SK-N-SH (cell line): ENCODE data around the gene RAI1. TPM values are rescaled to one million over a fixed set of nuclear protein-coding genes. Genes with fewer than 3 reads are reported as not detected.
A peak's percentile ranks its signal among the peaks of the same experiment; 100 is the strongest.

Experiments used
- CTCF ChIA-PET: fragments of 300-600, 350-600 bp; formaldehyde crosslinking; extraction: SDS; loops from one replicate; lab custom pipeline; 2021; lab: Yijun Ruan, JAX
- POLR2A ChIA-PET: fragments of 350-600 bp; sonication (Branson Sonifier 250); formaldehyde crosslinking; extraction: SDS; loops from one replicate; lab custom pipeline; 2020; ENCODE audit warnings: antibody characterized with exemption, inconsistent platforms; lab: Yijun Ruan, JAX
- DNase-seq: peaks from one replicate; pipeline ENCODE4 v3.0.0; 2012
- H2AFZ ChIP-seq: fragments of 200-600 bp; sonication (generic); 2 replicates; pipeline ENCODE4 v1.8.1; 2016; ENCODE audit warnings: antibody characterized with exemption, mild to moderate bottlenecking, low read depth
- H3F3A ChIP-seq: fragments of 200-600 bp; sonication (generic); replicated peaks from 2 replicates; pipeline ENCODE3; 2016; ENCODE audit warnings: antibody characterized with exemption, mild to moderate bottlenecking; ENCODE audit not compliant: insufficient read depth
- H3K27ac ChIP-seq, 2 experiments: fragments of 200-500 bp in 1 of 2; fragments of 200-600 bp in 1 of 2; sonication (Bioruptor generic) in 1 of 2; sonication (generic), shearing (Covaris generic) in 1 of 2; 2 replicates each; pipeline versions ENCODE4 v1.5.1 to v1.6.1; 2014 to 2016; ENCODE audit warnings: low read depth in 2 of 2, inconsistent platforms in 1 of 2, low read length in 1 of 2, mild to moderate bottlenecking in 1 of 2, mixed read lengths in 1 of 2
- H3K27me3 ChIP-seq: fragments of 200-600 bp; sonication (generic), shearing (Covaris generic); 2 replicates; pipeline ENCODE4 v1.6.1; 2016; ENCODE audit warnings: mixed run types; ENCODE audit not compliant: insufficient read depth
- H3K36me3 ChIP-seq, 2 experiments: fragments of 200-500 bp in 1 of 2; fragments of 200-600 bp in 1 of 2; sonication (Bioruptor generic) in 1 of 2; sonication (generic) in 1 of 2; replicated peaks in 1 of 2; 2 replicates each; pipeline versions ENCODE3 to v1.5.1; 2014 to 2016; ENCODE audit warnings: low read length in 1 of 2, mild to moderate bottlenecking in 1 of 2; ENCODE audit not compliant: insufficient read depth in 2 of 2, control insufficient read depth in 1 of 2
- H3K4me1 ChIP-seq, 2 experiments: fragments of 200-500 bp in 1 of 2; fragments of 200-600 bp in 1 of 2; sonication (Bioruptor generic) in 1 of 2; sonication (generic), shearing (Covaris generic) in 1 of 2; 2 replicates each; pipeline versions ENCODE4 v1.5.1 to v1.6.1; 2014 to 2016; ENCODE audit warnings: low read depth in 1 of 2, low read length in 1 of 2, mixed run types in 1 of 2; ENCODE audit not compliant: insufficient read depth in 2 of 2, control insufficient read depth in 1 of 2
- H3K4me2 ChIP-seq: fragments of 200-600 bp; sonication (generic), shearing (Covaris generic); 2 replicates; pipeline ENCODE4 v1.6.1; 2017; ENCODE audit warnings: mixed run types
- H3K4me3 ChIP-seq, 2 experiments: fragments of 200-500 bp in 1 of 2; fragments of 200-600 bp in 1 of 2; sonication (Bioruptor generic) in 1 of 2; sonication (generic), shearing (Covaris generic) in 1 of 2; 2 replicates each; pipeline versions ENCODE4 v1.5.1 to v1.8.1; 2014 to 2016; ENCODE audit warnings: low read depth in 2 of 2, inconsistent platforms in 1 of 2, low read length in 1 of 2, mild to moderate bottlenecking in 1 of 2, mixed read lengths in 1 of 2, moderate library complexity in 1 of 2
- H3K79me2 ChIP-seq: fragments of 200-600 bp; sonication (generic); 2 replicates; pipeline ENCODE4 v1.8.1; 2017; ENCODE audit warnings: mild to moderate bottlenecking; ENCODE audit not compliant: insufficient read depth
- H3K9ac ChIP-seq: fragments of 200-600 bp; sonication (generic); 2 replicates; pipeline ENCODE4 v1.6.1; 2017; ENCODE audit warnings: mixed run types
- H3K9me2 ChIP-seq: fragments of 200-600 bp; sonication (generic); 2 replicates; pipeline ENCODE4 v1.6.1; 2017; ENCODE audit warnings: mixed run types
- H3K9me3 ChIP-seq: fragments of 200-600 bp; sonication (generic); 2 replicates; pipeline ENCODE4 v1.6.1; 2017; ENCODE audit warnings: mixed run types, mild to moderate bottlenecking, moderate library complexity
- H4K20me1 ChIP-seq: fragments of 200-600 bp; sonication (generic); 2 replicates; pipeline ENCODE4 v1.6.1; 2017; ENCODE audit warnings: mild to moderate bottlenecking, mixed run types; ENCODE audit not compliant: insufficient read depth
- ELF1 ChIP-seq: IDR thresholded peaks from 2 replicates; pipeline ENCODE4 v1.4.0; 2012
- EZH2phosphoT487 ChIP-seq: fragments of 200-600 bp; sonication (generic); IDR thresholded peaks from 2 replicates; pipeline ENCODE4 v1.6.1; 2017; ENCODE audit warnings: low read depth, mixed run types, mild to moderate bottlenecking, antibody characterized with exemption, moderate library complexity, borderline replicate concordance
- FOXJ3 ChIP-seq: sonication (generic); formaldehyde crosslinking; IDR thresholded peaks from 2 replicates; pipeline ENCODE4 v1.5.1; 2020; ENCODE audit warnings: mild to moderate bottlenecking, missing genetic modification reagents
- GABPA ChIP-seq: IDR thresholded peaks from 2 replicates; pipeline ENCODE4 v1.4.0; 2012; ENCODE audit warnings: low read depth, mild to moderate bottlenecking
- GATA2 ChIP-seq: sonication (generic); formaldehyde crosslinking; IDR thresholded peaks from 2 replicates; pipeline ENCODE4 v1.5.0; 2020; ENCODE audit warnings: mild to moderate bottlenecking, missing genetic modification reagents
- MXI1 ChIP-seq: IDR thresholded peaks from 2 replicates; pipeline ENCODE4 v1.6.1; 2012; ENCODE audit warnings: mild to moderate bottlenecking, low read depth, low read length, improper control_type of control experiment
- NRF1 ChIP-seq: IDR thresholded peaks from 2 replicates; pipeline ENCODE4 v1.6.1; 2012; ENCODE audit warnings: low read depth, mild to moderate bottlenecking, low read length
- RAD21 ChIP-seq: IDR thresholded peaks from 2 replicates; pipeline ENCODE4 v1.6.1; 2012; ENCODE audit warnings: mild to moderate bottlenecking, low read length
- TAF1 ChIP-seq: IDR thresholded peaks from 2 replicates; pipeline ENCODE4 v1.6.1; 2012; ENCODE audit warnings: low read depth, mild to moderate bottlenecking, low read length, moderate library complexity, borderline replicate concordance
- WGBS: methylation state at CpG from one replicate; pipeline ENCODE4 v1.1.6; 2017; ENCODE audit warnings: low lambda C conversion rate; 5-methylcytosine and 5-hydroxymethylcytosine counted together
- polyA plus RNA-seq, 3 experiments: library from polyadenylated mRNA; depleted of rRNA; stranded (reverse); fragments of >200 nt; gene quantifications; 2 replicates each; pipeline ENCODE4 v1.2.3, GENCODE V29; 2012
- TF ChIP-seq, protein P1 (sequence below): fragments of 150-350 bp; IDR thresholded peaks from 2 replicates; pipeline ENCODE4 v1.6.1; 2017; ENCODE audit warnings: antibody characterized with exemption, low read length, low read depth, borderline replicate concordance
- TF ChIP-seq, protein P2 (sequence below): fragments of 150-350 bp; IDR thresholded peaks from 2 replicates; pipeline ENCODE4 v1.6.1; 2016; ENCODE audit warnings: mild to moderate bottlenecking, low read depth, low read length

Gene RAI1
- polyA plus RNA-seq, 1 of the 3 experiments (the other 2 are of a cell fraction) = 4.7 TPM

DNA sequence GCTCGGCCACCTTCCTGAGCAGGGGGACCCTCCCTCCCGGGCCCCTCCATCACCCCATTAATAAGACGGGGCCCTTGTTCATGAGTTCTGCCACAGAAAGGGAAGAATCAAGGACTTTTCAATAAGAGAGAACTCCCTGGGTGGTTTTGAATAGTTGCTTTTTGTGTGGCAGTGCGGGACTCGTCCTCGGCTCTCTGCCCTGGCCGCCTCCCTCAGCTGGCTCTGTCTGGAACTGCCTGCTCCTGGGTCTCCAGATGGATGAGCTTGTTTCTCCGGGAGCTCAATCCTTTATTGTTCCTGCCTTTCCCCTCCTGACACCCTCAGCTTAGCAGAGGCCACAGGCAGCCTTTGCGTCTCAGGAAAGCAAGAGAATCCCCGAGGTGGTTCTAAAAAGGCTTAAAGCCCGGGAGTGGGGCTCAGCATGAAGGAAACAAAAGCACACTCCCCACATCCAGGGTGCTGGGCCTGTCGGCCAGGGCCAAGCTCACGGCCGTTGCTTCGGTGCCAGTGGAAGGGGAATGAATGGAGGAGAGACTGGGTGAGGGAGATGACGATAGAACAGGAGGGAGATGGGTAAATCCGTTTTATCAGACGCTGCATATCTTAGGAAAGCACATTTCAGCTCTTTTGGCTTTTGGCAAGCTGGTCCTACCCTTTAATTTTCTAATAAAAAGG is 60.2 kb downstream of the RAI1 start:
- H2AFZ ChIP-seq = no peak overlapping the region
- H3K27me3 ChIP-seq = no peaks in the 10 kb centered on the region
- peaks cover 88% of the 10 kb centered on the region for H3K79me2 ChIP-seq
- peak; percentile 72 for DNase-seq
- H3K4me3 ChIP-seq = no peak overlapping the region
- no peaks in the 10 kb centered on the region for H3K36me3 ChIP-seq
- peak overlapping the region; percentile 8; the same call in 1 of the 2 replicates for H3K4me2 ChIP-seq
- ChIA-PET CTCF (interaction anchor here (0.7 to 4.2 kb wide), 12 partner anchors 8 to 386 kb away, joined by 3 to 29 read pairs (median 4); no protein-coding TSS in a partner anchor), POLR2A (interaction anchor here (0.8 to 1.2 kb wide), 4 partner anchors 8 to 45 kb away, joined by 3 read pairs; no protein-coding TSS in a partner anchor)
- no peak overlapping the region for H3K9ac ChIP-seq
- peaks cover 82% of the 10 kb centered on the region for H4K20me1 ChIP-seq
- H3K9me2 ChIP-seq = no peaks in the 10 kb centered on the region
- H3K9me3 ChIP-seq = no peaks in the 10 kb centered on the region
- peak overlapping the region in 1 of 2 experiments; percentile 61; a peak in 2 of 4 replicates for H3K27ac ChIP-seq
- H3F3A ChIP-seq = peaks cover 2% of the 10 kb centered on the region
- H3K4me1 ChIP-seq = peaks cover 40 to 84% of the 10 kb centered on the region in 2 experiments
- TF ChIP-seq RAD21 (peak; percentile 17; the same call in 1 of the 2 replicates), EZH2phosphoT487 (no peak)
- TF ChIP-seq, all 33 proteins: peak for 1
- WGBS = 80% methylated on average over 18 of the region's 18 CpGs

DNA sequence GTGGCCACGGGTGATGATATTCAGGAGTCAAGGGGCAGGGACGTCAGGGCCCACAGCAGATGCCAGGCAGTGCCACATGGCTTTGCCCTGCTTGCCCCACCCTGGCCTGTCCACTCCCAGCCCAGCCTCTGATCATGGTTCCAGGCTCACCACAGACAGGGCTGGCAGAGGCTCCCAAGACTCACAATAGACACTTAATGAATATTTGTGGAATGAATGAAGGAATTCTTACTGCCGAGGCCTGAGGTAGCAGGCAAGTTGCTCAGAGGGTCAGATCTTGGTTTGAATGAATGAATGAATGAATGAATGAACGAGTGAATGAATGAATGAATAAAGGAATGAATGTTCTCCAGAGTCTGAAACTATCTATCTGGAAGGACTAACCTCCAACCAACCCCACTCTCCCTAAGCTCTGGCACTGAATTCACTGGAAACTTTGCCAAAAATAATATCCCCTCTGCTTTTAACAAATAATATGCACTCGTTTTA is 60.9 kb downstream of the RAI1 start:
- H3K27me3 ChIP-seq = no peaks in the 10 kb centered on the region
- peaks cover 3% of the 10 kb centered on the region for H3F3A ChIP-seq
- DNase-seq = peak; percentile 50
- H3K9me3 ChIP-seq = no peaks in the 10 kb centered on the region
- H3K4me2 ChIP-seq = 0 out of 2 replicates have a peak overlapping the region, but pooled peaks have one; percentile 23
- H3K9me2 ChIP-seq = no peaks in the 10 kb centered on the region
- CTCF ChIA-PET = interaction anchor here (0.7 to 4.2 kb wide), 7 partner anchors 7 to 70 kb away, joined by 3 to 29 read pairs (median 7); no protein-coding TSS in a partner anchor
- no peaks in the 10 kb centered on the region for H3K36me3 ChIP-seq
- TF ChIP-seq, protein P1, sequence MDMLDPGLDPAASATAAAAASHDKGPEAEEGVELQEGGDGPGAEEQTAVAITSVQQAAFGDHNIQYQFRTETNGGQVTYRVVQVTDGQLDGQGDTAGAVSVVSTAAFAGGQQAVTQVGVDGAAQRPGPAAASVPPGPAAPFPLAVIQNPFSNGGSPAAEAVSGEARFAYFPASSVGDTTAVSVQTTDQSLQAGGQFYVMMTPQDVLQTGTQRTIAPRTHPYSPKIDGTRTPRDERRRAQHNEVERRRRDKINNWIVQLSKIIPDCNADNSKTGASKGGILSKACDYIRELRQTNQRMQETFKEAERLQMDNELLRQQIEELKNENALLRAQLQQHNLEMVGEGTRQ = no peak
- no peak for TF ChIP-seq RAD21
- no peak for TF ChIP-seq FOXJ3 (CRISPR knock-in tag)
- TF ChIP-seq GABPA = no peak
- 0 out of 2 replicates have a peak, but pooled peaks have one; percentile 1 for TF ChIP-seq GATA2
- TF ChIP-seq NRF1 = no peak
- no peak for TF ChIP-seq TAF1
- peak; percentile 40; the same call in 1 of the 2 replicates for TF ChIP-seq MXI1
- TF ChIP-seq, protein P2, sequence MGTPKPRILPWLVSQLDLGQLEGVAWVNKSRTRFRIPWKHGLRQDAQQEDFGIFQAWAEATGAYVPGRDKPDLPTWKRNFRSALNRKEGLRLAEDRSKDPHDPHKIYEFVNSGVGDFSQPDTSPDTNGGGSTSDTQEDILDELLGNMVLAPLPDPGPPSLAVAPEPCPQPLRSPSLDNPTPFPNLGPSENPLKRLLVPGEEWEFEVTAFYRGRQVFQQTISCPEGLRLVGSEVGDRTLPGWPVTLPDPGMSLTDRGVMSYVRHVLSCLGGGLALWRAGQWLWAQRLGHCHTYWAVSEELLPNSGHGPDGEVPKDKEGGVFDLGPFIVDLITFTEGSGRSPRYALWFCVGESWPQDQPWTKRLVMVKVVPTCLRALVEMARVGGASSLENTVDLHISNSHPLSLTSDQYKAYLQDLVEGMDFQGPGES = no peak
- TF ChIP-seq ELF1 = no peak
- TF ChIP-seq, all 33 proteins: peak for 2
- H3K4me3 ChIP-seq = no peak overlapping the region
- H3K27ac ChIP-seq = peak overlapping the region in 1 of 2 experiments; percentile 61; a peak in 2 of 4 replicates
- WGBS = 31% methylated on average over 5 of the region's 5 CpGs
- POLR2A ChIA-PET = interaction anchor here (0.8 to 1.1 kb wide), 2 partner anchors 8 to 32 kb away, joined by 3 read pairs; no protein-coding TSS in a partner anchor
- no peak overlapping the region for H3K9ac ChIP-seq
- no peak overlapping the region for H2AFZ ChIP-seq
- H3K79me2 ChIP-seq = peaks cover 83% of the 10 kb centered on the region
- H4K20me1 ChIP-seq = peaks cover 80% of the 10 kb centered on the region
- H3K4me1 ChIP-seq = peaks cover 45 to 85% of the 10 kb centered on the region in 2 experiments
